GM21390 (cell line): ENCODE data around the gene OR8K5.
"Not testable (repeated sequence)": the region's sequence is repeated elsewhere in the genome, so short reads cannot be mapped to it uniquely, and the experiment has no call there.

ENCODE experiments used
- ATAC-seq: cut with Tn5 transposase; IDR thresholded peaks from one replicate; pipeline ENCODE4 v1.9.1; 2021; ENCODE audit not compliant: unreplicated experiment

OR8K5 gene, protein sequence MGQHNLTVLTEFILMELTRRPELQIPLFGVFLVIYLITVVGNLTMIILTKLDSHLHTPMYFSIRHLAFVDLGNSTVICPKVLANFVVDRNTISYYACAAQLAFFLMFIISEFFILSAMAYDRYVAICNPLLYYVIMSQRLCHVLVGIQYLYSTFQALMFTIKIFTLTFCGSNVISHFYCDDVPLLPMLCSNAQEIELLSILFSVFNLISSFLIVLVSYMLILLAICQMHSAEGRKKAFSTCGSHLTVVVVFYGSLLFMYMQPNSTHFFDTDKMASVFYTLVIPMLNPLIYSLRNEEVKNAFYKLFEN

DNA sequence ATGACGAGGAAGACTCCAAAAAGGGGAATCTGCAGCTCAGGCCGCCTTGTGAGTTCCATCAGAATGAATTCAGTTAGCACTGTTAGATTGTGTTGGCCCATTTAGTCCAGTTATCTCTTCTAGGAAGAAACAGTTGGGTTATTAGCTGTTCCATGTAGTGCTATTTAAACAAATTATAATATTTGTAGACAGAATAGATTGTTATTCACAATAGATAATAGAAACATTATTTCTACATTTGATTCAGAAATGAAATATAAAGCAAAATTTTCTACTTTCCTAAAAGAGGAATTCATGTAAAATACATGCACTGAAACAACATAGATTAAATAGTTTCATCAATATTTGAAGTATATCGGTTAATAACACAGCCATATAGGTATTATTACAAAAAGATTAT is at the start of gene OR8K5:
Gene OR8K5 (minus strand): TSS at position 101 of the 400 bp plus-strand sequence. CDS start 0 bp downstream, at position 101.
- no peak for ATAC-seq

- no peak for ATAC-seq
Observed at GRCh38 chr11:56207790-56208189, 47.7 kb upstream of the OR8K5 start.

DNA sequence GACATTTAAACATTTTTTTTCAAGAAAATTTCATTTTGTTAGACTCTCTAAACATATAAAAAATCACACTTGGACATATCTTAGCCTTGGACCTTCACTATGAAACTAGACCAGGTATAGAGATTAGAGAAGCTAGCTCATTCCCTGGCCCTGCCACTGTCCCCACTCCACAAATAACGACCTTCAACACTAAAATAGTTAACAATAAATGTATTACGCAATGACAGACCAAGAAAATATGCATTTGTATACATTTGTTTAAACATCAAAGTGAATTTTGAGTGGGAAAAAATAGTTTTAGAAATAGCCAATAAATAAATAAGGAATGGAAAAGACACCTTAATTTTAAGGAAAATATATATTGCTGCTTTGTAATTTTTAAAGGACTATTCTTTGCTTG is 37.2 kb upstream of the OR8K5 start:
- ATAC-seq: no peak

- no peak for ATAC-seq
Observed at GRCh38 chr11:56196705-56197104, 36.6 kb upstream of the OR8K5 start.

DNA sequence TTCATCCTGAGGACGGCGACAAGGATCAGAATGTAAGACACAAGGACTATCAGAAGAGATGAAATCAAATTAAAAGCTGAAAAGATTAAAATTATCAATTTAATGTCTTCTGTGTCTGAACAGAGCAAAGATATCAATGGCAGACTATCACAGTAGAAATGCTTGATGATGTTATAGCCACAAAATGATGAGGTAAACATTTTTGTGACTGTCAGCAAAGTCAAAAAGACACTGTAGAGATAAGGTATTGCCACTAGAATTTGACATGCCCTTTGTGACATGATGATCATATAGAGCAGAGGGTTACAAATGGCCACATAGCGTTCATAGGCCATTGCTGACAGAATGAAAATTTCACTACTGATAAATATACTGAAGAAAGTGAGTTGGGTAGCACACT is 28.5 kb upstream of the OR8K5 start:
- no peak for ATAC-seq

- no peak for ATAC-seq
Observed at GRCh38 chr11:56183459-56183858, 23.3 kb upstream of the OR8K5 start.

- ATAC-seq: no peak
Observed at GRCh38 chr11:56176318-56176717, 16.2 kb upstream of the OR8K5 start, which contains the start of gene OR5J2. TSS of gene OR5J2 (plus strand) at chr11:56176618. CDS start at chr11:56176618, 0 bp downstream.

GRCh38 chr11:56172256-56172830 is 12.2 kb upstream of the OR8K5 start:
- ATAC-seq: no peak

GRCh38 chr11:56163804-56164203 is 3.7 kb upstream of the OR8K5 start:
- no peak for ATAC-seq

GRCh38 chr11:56152333-56152732 is 7.8 kb downstream of the OR8K5 start:
- ATAC-seq: no peak

DNA sequence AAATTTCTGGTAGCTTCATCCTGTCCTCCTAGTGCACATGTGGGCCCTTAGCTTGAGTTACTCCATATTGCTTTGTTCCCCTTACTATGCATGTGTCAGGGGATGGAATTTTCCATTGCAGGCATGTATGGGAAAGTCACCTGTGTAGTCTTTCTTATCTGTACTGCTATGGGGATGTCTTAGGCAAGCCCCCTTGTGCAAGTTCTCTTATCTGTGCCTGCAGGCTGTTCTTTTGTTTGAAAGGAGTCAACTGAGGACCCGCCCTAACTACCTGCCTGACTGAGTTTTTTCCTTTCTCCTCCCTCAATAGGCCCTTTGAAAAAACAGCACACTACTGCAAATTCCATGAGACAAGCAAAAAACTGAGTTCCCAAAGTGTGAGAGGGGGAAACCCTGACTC is 8.7 kb downstream of the OR8K5 start:
- no peak for ATAC-seq

DNA sequence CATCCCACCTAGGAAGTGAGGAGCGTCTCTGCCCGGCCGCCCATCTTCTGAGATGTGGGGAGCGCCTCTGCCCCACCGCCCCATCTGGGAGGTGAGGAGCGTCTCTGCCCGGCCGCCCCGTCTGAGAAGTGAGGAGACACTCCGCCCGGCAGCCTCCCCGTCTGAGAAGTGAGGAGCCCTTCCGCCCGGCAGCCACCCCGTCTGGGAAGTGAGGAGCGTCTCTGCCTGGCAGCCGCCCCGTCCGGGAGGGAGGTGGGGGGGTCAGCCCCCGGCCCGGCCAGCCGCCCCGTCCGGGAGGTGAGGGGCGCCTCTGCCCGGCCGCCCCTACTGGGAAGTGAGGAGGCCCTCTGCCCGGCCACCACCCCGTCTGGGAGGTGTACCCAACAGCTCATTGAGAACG is 16.4 kb downstream of the OR8K5 start:
- ATAC-seq: not testable (repeated sequence)

- no peak for ATAC-seq
Observed at GRCh38 chr11:56140151-56140661, 19.9 kb downstream of the OR8K5 start, which contains the start of gene OR8J3. TSS of gene OR8J3 (minus strand) at chr11:56140201. CDS start at chr11:56137718, 2,483 bp downstream.

DNA sequence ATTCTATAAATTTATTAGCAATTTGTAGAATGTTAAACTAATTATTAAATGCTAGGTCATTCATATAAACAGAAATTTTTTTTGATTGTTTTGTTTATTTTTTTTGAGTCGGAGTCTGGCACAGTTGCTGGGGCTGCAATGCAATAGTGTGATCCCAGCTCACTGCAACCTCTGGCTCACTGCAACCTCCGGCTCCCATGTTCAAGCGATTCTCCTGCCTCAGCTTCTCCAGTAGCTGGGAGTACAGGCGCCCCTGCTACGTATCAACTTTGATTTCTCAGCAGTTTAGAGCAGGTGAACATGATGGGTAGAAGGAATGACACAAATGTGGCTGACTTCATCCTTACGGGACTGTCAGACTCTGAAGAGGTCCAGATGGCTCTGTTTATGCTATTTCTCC is 38.0 kb downstream of the OR8K5 start, which contains the start of gene OR8H3:
Gene OR8H3 (plus strand): TSS at position 301 of the 400 bp plus-strand sequence. CDS start 0 bp downstream, at position 301.
- no peak for ATAC-seq
